ENCODE results near the gene SPTBN1. TPM values are rescaled to one million over a fixed set of nuclear protein-coding genes. Genes with fewer than 3 reads are reported as not detected.

SPTBN1 gene
- total and polyA plus RNA-seq, 2 of the 13 experiments (the other 11 are each of a cell fraction or from before 2014, with no cell fraction given): 123 to 299 TPM

GRCh38 chr2:54545702-54546450, 89.7 kb downstream of the SPTBN1 start (continued):
- TF ChIP-seq SRY (CRISPR knock-in tag; IDR thresholded peaks at IDR 0.05) (no peak), ZHX2 (IDR thresholded peaks at IDR 0.05; ENCODE audit: low read depth) (0 out of 2 replicates have a peak, but pooled peaks have one; percentile 34), ZHX2 (CRISPR knock-in tag; IDR thresholded peaks at IDR 0.05; ENCODE audit: borderline replicate concordance) (no peak), AHDC1 (CRISPR knock-in tag; IDR thresholded peaks at IDR 0.05; ENCODE audit: borderline replicate concordance) (peak; percentile 79; the same call in 1 of the 2 replicates), ZNF576 (CRISPR knock-in tag; IDR thresholded peaks at IDR 0.05) (no peak), FLYWCH1 (CRISPR knock-in tag; IDR thresholded peaks at IDR 0.05) (no peak), HNF4A (CRISPR knock-in tag; IDR thresholded peaks at IDR 0.05) (peak; percentile 78), ZNF260 (CRISPR knock-in tag; IDR thresholded peaks at IDR 0.05; ENCODE audit: borderline replicate concordance, low read depth) (no peak), ZNF710 (CRISPR knock-in tag; IDR thresholded peaks at IDR 0.05; ENCODE audit: borderline replicate concordance) (peak; percentile 44; the same call in 1 of the 2 replicates), KAT7 (CRISPR knock-in tag; IDR thresholded peaks at IDR 0.05; ENCODE audit: borderline replicate concordance) (no peak), ZNF501 (CRISPR knock-in tag; IDR thresholded peaks at IDR 0.05) (no peak), ATF7 (IDR thresholded peaks at IDR 0.05) (0 out of 2 replicates have a peak, but pooled peaks have one; percentile 4), ATF7 (CRISPR knock-in tag; IDR thresholded peaks at IDR 0.05) (no peak), SMARCE1 (IDR thresholded peaks at IDR 0.05; ENCODE audit: borderline replicate concordance) (0 out of 2 replicates have a peak, but pooled peaks have one; percentile 45), ZNF75D (CRISPR knock-in tag; IDR thresholded peaks at IDR 0.05; ENCODE audit: borderline replicate concordance) (no peak)
